Upper lobe of right lung (tissue), 1 donor: ENCODE measurements around the gene CD9. TPM values are rescaled to one million over a fixed set of nuclear protein-coding genes. Genes with fewer than 3 reads are reported as not detected.
A peak's percentile ranks its signal among the peaks of the same experiment; 100 is the strongest.

ENCODE experiments used
- ATAC-seq: fragments of 200-7000 bp; cut with Tn5 transposase; one replicate; pipeline ENCODE4 v1.9.1; 2020; ENCODE audit warnings: mild to moderate bottlenecking, moderate library complexity
- DNase-seq: peaks from one replicate; pipeline ENCODE4 v3.0.0-alpha.2; 2020
- H3K27ac ChIP-seq: fragments of 200-600 bp; one replicate; pipeline ENCODE4 v1.8.0; 2022
- H3K27me3 ChIP-seq: fragments of 200-600 bp; one replicate; pipeline ENCODE4 v1.8.0; 2022; ENCODE audit warnings: mild to moderate bottlenecking
- H3K36me3 ChIP-seq: fragments of 200-600 bp; one replicate; pipeline ENCODE4 v1.8.0; 2022
- H3K4me1 ChIP-seq: fragments of 200-600 bp; one replicate; pipeline ENCODE4 v1.8.0; 2022
- H3K4me3 ChIP-seq: fragments of 200-600 bp; one replicate; pipeline ENCODE4 v1.8.0; 2022; ENCODE audit warnings: mild to moderate bottlenecking
- H3K9me3 ChIP-seq: fragments of 200-600 bp; one replicate; pipeline ENCODE4 v1.8.0; 2022
- CTCF ChIP-seq: fragments of 200-600 bp; IDR thresholded peaks from one replicate; pipeline ENCODE4 v1.8.0; 2022; ENCODE audit warnings: antibody characterized with exemption
- intact Hi-C: fragments of 100-400 bp; cut with DNase I; formaldehyde crosslinking; loops from one replicate; pipeline ENCODE4 v1.11.0; 2022
- total RNA-seq: library from RNA; stranded (reverse); fragmentation: NEBNext Ultra II Directional; extraction: Animal tissue kit (Norgen Biotek cat#: 25700); gene quantifications from one replicate; pipeline ENCODE4 v1.2.1, GENCODE V29; 2021
- donor health status: DM: no; HTN: yes; CAD: no; lungs with severe emphysema.

CD9 gene
- total RNA-seq, 1 donor from 2014 or later, result 445 TPM

- intact Hi-C loops, result no loop called here
- Histone ChIP-seq H3K36me3 (no peaks in the 10 kb centered on the region), H3K27ac (no peak overlapping the region), H3K9me3 (no peaks in the 10 kb centered on the region), H3K27me3 (no peaks in the 10 kb centered on the region), H3K4me1 (peaks cover 10% of the 10 kb centered on the region), H3K4me3 (no peak overlapping the region)
- TF ChIP-seq CTCF, result no peak
- ATAC-seq, result peak; percentile 50
- DNase-seq, result no peak
Observed at GRCh38 chr12:6192604-6193380, 7.4 kb upstream of the CD9 start.

- H3K36me3 ChIP-seq, result no peaks in the 10 kb centered on the region
- peaks cover 17% of the 10 kb centered on the region for H3K4me1 ChIP-seq
- no peaks in the 10 kb centered on the region for H3K9me3 ChIP-seq
- ATAC-seq, result peak; percentile 60
- DNase-seq, result no peak
- no peak overlapping the region for H3K27ac ChIP-seq
- intact Hi-C loops, result no loop called here
- H3K27me3 ChIP-seq, result no peaks in the 10 kb centered on the region
- no peak for TF ChIP-seq CTCF
- no peak overlapping the region for H3K4me3 ChIP-seq
Observed at GRCh38 chr12:6193853-6194815, 6.1 kb upstream of the CD9 start.

- DNase-seq (peak; percentile 85), ATAC-seq (peak; percentile 79)
- Histone ChIP-seq H3K36me3 (no peaks in the 10 kb centered on the region), H3K27ac (peak overlapping the region; percentile 7), H3K4me3 (no peak overlapping the region), H3K9me3 (no peaks in the 10 kb centered on the region), H3K4me1 (peaks cover 19% of the 10 kb centered on the region), H3K27me3 (no peaks in the 10 kb centered on the region)
- TF ChIP-seq CTCF, result peak; percentile 96
- intact Hi-C loops, result loop anchor here (5.0 kb wide), 1 partner anchor 86 kb away; no protein-coding TSS in a partner anchor
Observed at GRCh38 chr12:6195665-6196535, 4.3 kb upstream of the CD9 start.

- intact Hi-C loops, result loop anchor here (5.0 kb wide), 1 partner anchor 84 kb away; no protein-coding TSS in a partner anchor
- ATAC-seq (no peak), DNase-seq (no peak)
- H3K27me3 ChIP-seq, result no peaks in the 10 kb centered on the region
- H3K36me3 ChIP-seq, result no peaks in the 10 kb centered on the region
- TF ChIP-seq CTCF, result no peak
- H3K4me3 ChIP-seq, result no peak overlapping the region
- H3K27ac ChIP-seq, result no peak overlapping the region
- no peaks in the 10 kb centered on the region for H3K9me3 ChIP-seq
- peaks cover 36% of the 10 kb centered on the region for H3K4me1 ChIP-seq
Observed at GRCh38 chr12:6198051-6198450, 2.1 kb upstream of the CD9 start.

GRCh38 chr12:6198556-6198955 lies 1.6 kb upstream of the CD9 start:
- H3K27me3 ChIP-seq, result no peaks in the 10 kb centered on the region
- no peak for TF ChIP-seq CTCF
- intact Hi-C loops, result loop anchor here (5.0 kb wide), 1 partner anchor 84 kb away; no protein-coding TSS in a partner anchor
- no peak for ATAC-seq
- no peaks in the 10 kb centered on the region for H3K36me3 ChIP-seq
- H3K27ac ChIP-seq, result peak overlapping the region; percentile 92
- H3K9me3 ChIP-seq, result no peaks in the 10 kb centered on the region
- H3K4me1 ChIP-seq, result peaks cover 41% of the 10 kb centered on the region
- H3K4me3 ChIP-seq, result peak overlapping the region; percentile 84
- DNase-seq, result no peak
